Natural killer cell (primary cell): ENCODE data around the gene SSU72. TPM values are rescaled to one million over a fixed set of nuclear protein-coding genes. Genes with fewer than 3 reads are reported as not detected.

Source experiments
- ATAC-seq, 3 donors: fragments of 150-1000 bp in 2 of 3; fragments of 200-7000 bp in 1 of 3; cut with Tn5 transposase; 1 replicate in 1 of 3; 2 replicates in 2 of 3; pipeline ENCODE4 v1.10.0; 2021; ENCODE audit warnings: mild to moderate bottlenecking in 2 of 3, moderate library complexity in 2 of 3
- DNase-seq, 2 donors: peaks; one replicate each; pipeline versions ENCODE4 v3.0.0 to v3.0.0-alpha.2; 2013 to 2021; ENCODE audit warnings: mixed read lengths in 1 of 2
- H3K27ac ChIP-seq: one replicate; pipeline ENCODE4 v1.5.1; 2013; ENCODE audit warnings: mild to moderate bottlenecking, low read length
- H3K27me3 ChIP-seq: one replicate; pipeline ENCODE4 v1.6.1; 2013; ENCODE audit warnings: low read length; ENCODE audit not compliant: control insufficient read depth, insufficient read depth
- H3K36me3 ChIP-seq: one replicate; pipeline ENCODE4 v1.6.1; 2013; ENCODE audit warnings: low read length; ENCODE audit not compliant: control insufficient read depth, insufficient read depth
- H3K4me1 ChIP-seq: one replicate; pipeline ENCODE4 v1.6.1; 2013; ENCODE audit warnings: low read length; ENCODE audit not compliant: control insufficient read depth, insufficient read depth
- H3K4me3 ChIP-seq: one replicate; pipeline ENCODE4 v1.5.1; 2013; ENCODE audit warnings: low read length
- H3K9me3 ChIP-seq: one replicate; pipeline ENCODE4 v1.6.1; 2013; ENCODE audit warnings: low read length; ENCODE audit not compliant: control insufficient read depth, insufficient read depth
- H3K27ac Mint-ChIP-seq, 2 donors: one replicate each; pipeline ENCODE4 v1.8.0; 2022; ENCODE audit warnings: mild to moderate bottlenecking in 2 of 2, mixed read lengths in 2 of 2, moderate library complexity in 1 of 2
- H3K27me3 Mint-ChIP-seq, 2 donors: one replicate each; pipeline ENCODE4 v1.8.0; 2022; ENCODE audit warnings: low read depth in 2 of 2, mixed read lengths in 2 of 2
- H3K36me3 Mint-ChIP-seq: one replicate; pipeline ENCODE4 v1.8.0; 2022; ENCODE audit warnings: mixed read lengths
- H3K4me1 Mint-ChIP-seq, 2 donors: one replicate each; pipeline ENCODE4 v1.8.0; 2022; ENCODE audit warnings: mixed read lengths in 2 of 2
- H3K4me3 Mint-ChIP-seq: one replicate; pipeline ENCODE4 v1.8.0; 2022; ENCODE audit warnings: mild to moderate bottlenecking, moderate library complexity, mixed read lengths
- H3K9me3 Mint-ChIP-seq, 2 donors: one replicate each; pipeline ENCODE4 v1.8.0; 2022; ENCODE audit warnings: mixed read lengths in 2 of 2
- CTCF ChIP-seq: fragments of 200-600 bp; IDR thresholded peaks from one replicate; pipeline ENCODE4 v1.8.0; 2022; ENCODE audit warnings: antibody characterized with exemption
- WGBS: methylation state at CpG from one replicate; pipeline ENCODE4 v1.1.7; 2013; ENCODE audit warnings: missing lambda C conversion rate; ENCODE audit not compliant: insufficient coverage; 5-methylcytosine and 5-hydroxymethylcytosine counted together
- intact Hi-C: fragments of 100-400 bp; cut with micrococcal nuclease; formaldehyde crosslinking; loops from one replicate; pipeline ENCODE4 v1.14.2; 2022
- total RNA-seq, 4 donors: library from RNA; stranded (reverse); fragments of 120-200 nt in 1 of 4; gene quantifications; one replicate each; pipeline versions ENCODE4 v1.2.3 to v1.2.4, GENCODE V29; 2013 to 2022

The SSU72 gene
- total RNA-seq, 3 donors from 2014 or later (not counting 1 experiment from before 2014, with no cell fraction given) = 87.5 to 107 (median 93.9) TPM

- no peaks in the 10 kb centered on the region for H3K9me3 Mint-ChIP-seq
- intact Hi-C loops = no loop called here
- no peaks in the 10 kb centered on the region for H3K27me3 Mint-ChIP-seq
- WGBS = 94% methylated on average over 19 of the region's 19 CpGs
- H3K36me3 ChIP-seq = peaks cover 44% of the 10 kb centered on the region
- ATAC-seq (no peak), DNase-seq (no peak)
- no peaks in the 10 kb centered on the region for H3K9me3 ChIP-seq
- H3K4me1 ChIP-seq = peaks cover 13% of the 10 kb centered on the region
- no peak overlapping the region for H3K4me3 ChIP-seq
- no peak overlapping the region for H3K4me3 Mint-ChIP-seq
- H3K4me1 Mint-ChIP-seq = peaks cover 22 to 28% of the 10 kb centered on the region in 2 donors
- no peaks in the 10 kb centered on the region for H3K36me3 Mint-ChIP-seq
- peak overlapping the region; percentile 35 to 38 for H3K27ac Mint-ChIP-seq
- H3K27me3 ChIP-seq = no peaks in the 10 kb centered on the region
- TF ChIP-seq CTCF = no peak
- no peak overlapping the region for H3K27ac ChIP-seq
These were observed 10.4 kb downstream of the SSU72 start for GRCh38 chr1:1564268-1564667.

DNA sequence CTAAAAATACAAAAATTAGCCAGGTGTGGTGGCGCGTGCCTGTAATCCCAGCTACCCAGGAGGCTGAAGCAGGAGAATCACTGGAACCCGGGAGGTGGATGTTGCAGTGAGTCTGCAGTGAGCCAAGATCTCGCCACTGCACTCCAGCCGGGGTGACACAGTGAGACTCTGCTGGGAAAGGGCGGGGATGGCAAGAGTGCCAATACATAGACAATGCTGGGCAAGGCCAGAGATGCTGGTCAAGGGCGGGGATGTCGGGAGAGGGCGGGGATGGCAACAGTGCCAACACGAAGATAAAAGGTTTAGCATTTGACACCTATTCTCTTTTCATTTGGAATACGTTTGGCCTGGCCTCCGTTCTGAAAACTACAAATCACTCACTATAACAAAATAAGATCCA lies 11.0 kb downstream of the SSU72 start:
- no peaks in the 10 kb centered on the region for H3K9me3 Mint-ChIP-seq
- no peak overlapping the region for H3K27ac Mint-ChIP-seq
- ATAC-seq (no peak), DNase-seq (no peak)
- H3K4me3 ChIP-seq = no peak overlapping the region
- H3K27ac ChIP-seq = no peak overlapping the region
- intact Hi-C loops = no loop called here
- peaks cover 13% of the 10 kb centered on the region for H3K4me1 ChIP-seq
- no peaks in the 10 kb centered on the region for H3K27me3 Mint-ChIP-seq
- TF ChIP-seq CTCF = no peak
- H3K27me3 ChIP-seq = no peaks in the 10 kb centered on the region
- H3K4me1 Mint-ChIP-seq = peaks cover 26 to 32% of the 10 kb centered on the region in 2 donors
- H3K36me3 Mint-ChIP-seq = no peaks in the 10 kb centered on the region
- 96% methylated on average over 12 of the region's 12 CpGs for WGBS
- no peak overlapping the region for H3K4me3 Mint-ChIP-seq
- peaks cover 42% of the 10 kb centered on the region for H3K36me3 ChIP-seq
- no peaks in the 10 kb centered on the region for H3K9me3 ChIP-seq

DNA sequence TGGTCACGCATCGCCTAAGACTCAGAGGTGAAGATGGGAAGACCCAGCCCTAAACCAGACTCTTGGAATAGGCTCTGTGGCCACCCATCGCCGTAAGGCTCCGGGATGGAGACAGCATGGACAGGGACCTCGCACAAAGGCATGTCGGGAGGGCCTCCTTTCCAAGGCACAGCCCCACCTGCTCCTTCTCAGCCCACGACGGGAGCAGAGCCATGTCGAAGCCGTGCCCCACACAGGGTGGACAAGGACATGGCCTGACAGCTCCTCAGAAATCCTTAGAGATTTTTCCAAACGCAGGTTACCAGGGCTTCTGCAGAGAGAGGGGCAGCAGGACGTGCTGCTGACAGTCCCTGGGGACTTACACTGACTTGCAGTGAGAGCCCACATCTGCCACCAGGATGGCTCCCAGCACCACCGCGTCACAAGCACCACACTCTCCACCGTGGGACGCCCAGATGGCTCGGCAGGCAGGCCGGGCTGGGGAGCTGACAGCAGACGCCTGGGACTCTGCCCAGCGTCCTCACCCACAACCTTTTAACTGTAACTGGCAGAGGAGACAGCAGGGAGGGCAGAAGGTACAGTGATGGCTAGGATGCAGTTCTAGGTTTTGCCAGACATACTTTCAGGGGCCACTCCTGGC lies 12.0 kb downstream of the SSU72 start:
- H3K27ac Mint-ChIP-seq = no peak overlapping the region
- H3K4me3 ChIP-seq = no peak overlapping the region
- H3K9me3 ChIP-seq = no peaks in the 10 kb centered on the region
- H3K36me3 Mint-ChIP-seq = no peaks in the 10 kb centered on the region
- DNase-seq = no peak
- no peak for TF ChIP-seq CTCF
- H3K9me3 Mint-ChIP-seq = no peaks in the 10 kb centered on the region
- no peaks in the 10 kb centered on the region for H3K27me3 Mint-ChIP-seq
- intact Hi-C loops = no loop called here
- peak in 1 of 3 donors; percentile 9 for ATAC-seq
- H3K27me3 ChIP-seq = no peaks in the 10 kb centered on the region
- no peak overlapping the region for H3K4me3 Mint-ChIP-seq
- H3K27ac ChIP-seq = no peak overlapping the region
- WGBS = 95% methylated on average over 19 of the region's 21 CpGs
- H3K4me1 ChIP-seq = peaks cover 10% of the 10 kb centered on the region
- H3K36me3 ChIP-seq = peaks cover 42% of the 10 kb centered on the region
- peaks cover 23 to 37% of the 10 kb centered on the region in 2 donors for H3K4me1 Mint-ChIP-seq
